Liver (tissue), 3 donors: Measurements from ENCODE around the gene TH.

Experiments used
- GABPA ChIP-seq, 2 donors: IDR thresholded peaks in 1 of 2; conservative IDR thresholded peaks in 1 of 2; 2 replicates each; pipeline ENCODE4 v1.6.1; 2016; ENCODE audit warnings: antibody characterized with exemption in 2 of 2, mild to moderate bottlenecking in 1 of 2, moderate library complexity in 1 of 2
- SP1 ChIP-seq: IDR thresholded peaks from 2 replicates; pipeline ENCODE4 v1.6.1; 2018; ENCODE audit warnings: antibody characterized with exemption, mild to moderate bottlenecking
- TF ChIP-seq, protein P1 (sequence below): fragments of 150-350 bp; IDR thresholded peaks from 2 replicates; pipeline ENCODE4 v1.5.1; 2017; ENCODE audit warnings: improper control_type of control experiment, low read depth, low read length; ENCODE audit not compliant: missing input control
- TF ChIP-seq, protein P2 (sequence below): IDR thresholded peaks from 2 replicates; pipeline ENCODE4 v1.6.1; 2016; ENCODE audit warnings: antibody characterized with exemption, mild to moderate bottlenecking
- donor health status: healthy.
- donor health status: healthy.

DNA sequence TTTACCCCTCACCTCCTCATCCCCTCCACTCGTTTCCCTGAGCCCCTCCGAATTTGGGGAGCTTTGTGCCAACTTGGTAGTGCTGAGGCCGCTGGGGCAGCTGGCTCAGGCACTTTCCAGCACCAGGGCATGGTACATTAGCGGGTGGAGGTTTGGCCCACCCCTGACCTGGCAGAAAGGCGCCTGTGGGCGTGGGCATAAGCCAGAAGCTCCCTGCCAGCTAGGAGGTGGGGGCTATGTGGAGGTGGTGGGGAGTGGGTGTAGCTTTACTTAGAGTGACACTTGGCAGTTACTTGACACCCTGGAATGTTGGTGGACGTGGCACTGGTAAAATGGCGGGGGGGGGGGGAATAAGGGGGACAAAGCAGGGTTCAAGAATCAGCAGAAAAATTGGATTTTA lies 22.2 kb downstream of the TH start:
- TF ChIP-seq, protein P1, sequence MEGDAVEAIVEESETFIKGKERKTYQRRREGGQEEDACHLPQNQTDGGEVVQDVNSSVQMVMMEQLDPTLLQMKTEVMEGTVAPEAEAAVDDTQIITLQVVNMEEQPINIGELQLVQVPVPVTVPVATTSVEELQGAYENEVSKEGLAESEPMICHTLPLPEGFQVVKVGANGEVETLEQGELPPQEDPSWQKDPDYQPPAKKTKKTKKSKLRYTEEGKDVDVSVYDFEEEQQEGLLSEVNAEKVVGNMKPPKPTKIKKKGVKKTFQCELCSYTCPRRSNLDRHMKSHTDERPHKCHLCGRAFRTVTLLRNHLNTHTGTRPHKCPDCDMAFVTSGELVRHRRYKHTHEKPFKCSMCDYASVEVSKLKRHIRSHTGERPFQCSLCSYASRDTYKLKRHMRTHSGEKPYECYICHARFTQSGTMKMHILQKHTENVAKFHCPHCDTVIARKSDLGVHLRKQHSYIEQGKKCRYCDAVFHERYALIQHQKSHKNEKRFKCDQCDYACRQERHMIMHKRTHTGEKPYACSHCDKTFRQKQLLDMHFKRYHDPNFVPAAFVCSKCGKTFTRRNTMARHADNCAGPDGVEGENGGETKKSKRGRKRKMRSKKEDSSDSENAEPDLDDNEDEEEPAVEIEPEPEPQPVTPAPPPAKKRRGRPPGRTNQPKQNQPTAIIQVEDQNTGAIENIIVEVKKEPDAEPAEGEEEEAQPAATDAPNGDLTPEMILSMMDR = no peak
- TF ChIP-seq, protein P2, sequence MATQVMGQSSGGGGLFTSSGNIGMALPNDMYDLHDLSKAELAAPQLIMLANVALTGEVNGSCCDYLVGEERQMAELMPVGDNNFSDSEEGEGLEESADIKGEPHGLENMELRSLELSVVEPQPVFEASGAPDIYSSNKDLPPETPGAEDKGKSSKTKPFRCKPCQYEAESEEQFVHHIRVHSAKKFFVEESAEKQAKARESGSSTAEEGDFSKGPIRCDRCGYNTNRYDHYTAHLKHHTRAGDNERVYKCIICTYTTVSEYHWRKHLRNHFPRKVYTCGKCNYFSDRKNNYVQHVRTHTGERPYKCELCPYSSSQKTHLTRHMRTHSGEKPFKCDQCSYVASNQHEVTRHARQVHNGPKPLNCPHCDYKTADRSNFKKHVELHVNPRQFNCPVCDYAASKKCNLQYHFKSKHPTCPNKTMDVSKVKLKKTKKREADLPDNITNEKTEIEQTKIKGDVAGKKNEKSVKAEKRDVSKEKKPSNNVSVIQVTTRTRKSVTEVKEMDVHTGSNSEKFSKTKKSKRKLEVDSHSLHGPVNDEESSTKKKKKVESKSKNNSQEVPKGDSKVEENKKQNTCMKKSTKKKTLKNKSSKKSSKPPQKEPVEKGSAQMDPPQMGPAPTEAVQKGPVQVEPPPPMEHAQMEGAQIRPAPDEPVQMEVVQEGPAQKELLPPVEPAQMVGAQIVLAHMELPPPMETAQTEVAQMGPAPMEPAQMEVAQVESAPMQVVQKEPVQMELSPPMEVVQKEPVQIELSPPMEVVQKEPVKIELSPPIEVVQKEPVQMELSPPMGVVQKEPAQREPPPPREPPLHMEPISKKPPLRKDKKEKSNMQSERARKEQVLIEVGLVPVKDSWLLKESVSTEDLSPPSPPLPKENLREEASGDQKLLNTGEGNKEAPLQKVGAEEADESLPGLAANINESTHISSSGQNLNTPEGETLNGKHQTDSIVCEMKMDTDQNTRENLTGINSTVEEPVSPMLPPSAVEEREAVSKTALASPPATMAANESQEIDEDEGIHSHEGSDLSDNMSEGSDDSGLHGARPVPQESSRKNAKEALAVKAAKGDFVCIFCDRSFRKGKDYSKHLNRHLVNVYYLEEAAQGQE = no peak
- no peak for TF ChIP-seq SP1
- no peak for TF ChIP-seq GABPA (IDR thresholded peaks at IDR 0.05 in 1 of 2, conservative IDR thresholded peaks at IDR 0.05 in 1 of 2)
